Measurements from ENCODE around the gene SRSF3.
A peak's percentile ranks its signal among the peaks of the same experiment; 100 is the strongest.
"Not testable (repeated sequence)": the region's sequence is repeated elsewhere in the genome, so short reads cannot be mapped to it uniquely, and the experiment has no call there.

Gene SRSF3

GRCh38 chr6:36594029-36594815, at the start of gene SRSF3:
Gene SRSF3 (plus strand): TSS chr6:36594362. CDS start chr6:36596763, 2,401 bp downstream.
- peak; percentile 83 for DNase-seq (ENCODE audit: low read depth)

GRCh38 chr6:36545767-36546307, 48.3 kb upstream of the SRSF3 start:
- no peak for DNase-seq (ENCODE audit: low read depth)

- DNase-seq (ENCODE audit: low read depth) = no peak
These were observed 47.7 kb upstream of the SRSF3 start for GRCh38 chr6:36546308-36546919.

- no peak for DNase-seq (ENCODE audit: low read depth)
These were observed 47.1 kb upstream of the SRSF3 start, which contains the start of gene STK38 for GRCh38 chr6:36546920-36547645. Gene STK38 (minus strand): TSS chr6:36547479. CDS start chr6:36540202, 7,277 bp downstream.

- DNase-seq (ENCODE audit: low read depth) = no peak
These were observed 46.3 kb upstream of the SRSF3 start for GRCh38 chr6:36547646-36548400.

- DNase-seq (ENCODE audit: low read depth) = no peak
These were observed 45.8 kb upstream of the SRSF3 start for GRCh38 chr6:36548401-36548743.

GRCh38 chr6:36550473-36551000, 43.6 kb upstream of the SRSF3 start:
- no peak for DNase-seq (ENCODE audit: low read depth)

GRCh38 chr6:36555750-36556252, 38.4 kb upstream of the SRSF3 start:
- DNase-seq (ENCODE audit: low read depth) = no peak

GRCh38 chr6:36556281-36556680, 37.9 kb upstream of the SRSF3 start:
- no peak for DNase-seq (ENCODE audit: low read depth)

GRCh38 chr6:36559011-36559793, 35.0 kb upstream of the SRSF3 start:
- DNase-seq (ENCODE audit: low read depth) = no peak

GRCh38 chr6:36560822-36561221, 33.3 kb upstream of the SRSF3 start:
- no peak for DNase-seq (ENCODE audit: low read depth)

GRCh38 chr6:36563237-36563927, 30.8 kb upstream of the SRSF3 start:
- no peak for DNase-seq (ENCODE audit: low read depth)

GRCh38 chr6:36563928-36564284, 30.3 kb upstream of the SRSF3 start:
- no peak for DNase-seq (ENCODE audit: low read depth)

GRCh38 chr6:36566418-36566905, 27.7 kb upstream of the SRSF3 start:
- no peak for DNase-seq (ENCODE audit: low read depth)

GRCh38 chr6:36570264-36570663, 23.9 kb upstream of the SRSF3 start:
- no peak for DNase-seq (ENCODE audit: low read depth)

GRCh38 chr6:36571122-36572043, 22.8 kb upstream of the SRSF3 start:
- no peak for DNase-seq (ENCODE audit: low read depth)

- DNase-seq (ENCODE audit: low read depth) = not testable (repeated sequence)
These were observed 21.5 kb upstream of the SRSF3 start for GRCh38 chr6:36572353-36573311.

- no peak for DNase-seq (ENCODE audit: low read depth)
These were observed 19.5 kb upstream of the SRSF3 start for GRCh38 chr6:36574679-36575078.

Data from GM04503 (cell line).